Natural killer cell (primary cell): Measurements from ENCODE around the gene CD2BP2. TPM values are rescaled to one million over a fixed set of nuclear protein-coding genes. Genes with fewer than 3 reads are reported as not detected.
A peak's percentile ranks its signal among the peaks of the same experiment; 100 is the strongest.
"Not testable (repeated sequence)": the region's sequence is repeated elsewhere in the genome, so short reads cannot be mapped to it uniquely, and the experiment has no call there.

Source experiments
- ATAC-seq, 3 donors: fragments of 150-1000 bp in 2 of 3; fragments of 200-7000 bp in 1 of 3; cut with Tn5 transposase; 1 replicate in 1 of 3; 2 replicates in 2 of 3; pipeline ENCODE4 v1.10.0; 2021; ENCODE audit warnings: mild to moderate bottlenecking in 2 of 3, moderate library complexity in 2 of 3
- DNase-seq, 2 donors: peaks; one replicate each; pipeline versions ENCODE4 v3.0.0 to v3.0.0-alpha.2; 2013 to 2021; ENCODE audit warnings: mixed read lengths in 1 of 2
- H3K27ac ChIP-seq: one replicate; pipeline ENCODE4 v1.5.1; 2013; ENCODE audit warnings: mild to moderate bottlenecking, low read length
- H3K27me3 ChIP-seq: one replicate; pipeline ENCODE4 v1.6.1; 2013; ENCODE audit warnings: low read length; ENCODE audit not compliant: control insufficient read depth, insufficient read depth
- H3K36me3 ChIP-seq: one replicate; pipeline ENCODE4 v1.6.1; 2013; ENCODE audit warnings: low read length; ENCODE audit not compliant: control insufficient read depth, insufficient read depth
- H3K4me1 ChIP-seq: one replicate; pipeline ENCODE4 v1.6.1; 2013; ENCODE audit warnings: low read length; ENCODE audit not compliant: control insufficient read depth, insufficient read depth
- H3K4me3 ChIP-seq: one replicate; pipeline ENCODE4 v1.5.1; 2013; ENCODE audit warnings: low read length
- H3K9me3 ChIP-seq: one replicate; pipeline ENCODE4 v1.6.1; 2013; ENCODE audit warnings: low read length; ENCODE audit not compliant: control insufficient read depth, insufficient read depth
- H3K27ac Mint-ChIP-seq, 2 donors: one replicate each; pipeline ENCODE4 v1.8.0; 2022; ENCODE audit warnings: mild to moderate bottlenecking in 2 of 2, mixed read lengths in 2 of 2, moderate library complexity in 1 of 2
- H3K27me3 Mint-ChIP-seq, 2 donors: one replicate each; pipeline ENCODE4 v1.8.0; 2022; ENCODE audit warnings: low read depth in 2 of 2, mixed read lengths in 2 of 2
- H3K36me3 Mint-ChIP-seq: one replicate; pipeline ENCODE4 v1.8.0; 2022; ENCODE audit warnings: mixed read lengths
- H3K4me1 Mint-ChIP-seq, 2 donors: one replicate each; pipeline ENCODE4 v1.8.0; 2022; ENCODE audit warnings: mixed read lengths in 2 of 2
- H3K4me3 Mint-ChIP-seq: one replicate; pipeline ENCODE4 v1.8.0; 2022; ENCODE audit warnings: mild to moderate bottlenecking, moderate library complexity, mixed read lengths
- H3K9me3 Mint-ChIP-seq, 2 donors: one replicate each; pipeline ENCODE4 v1.8.0; 2022; ENCODE audit warnings: mixed read lengths in 2 of 2
- WGBS: methylation state at CpG from one replicate; pipeline ENCODE4 v1.1.7; 2013; ENCODE audit warnings: missing lambda C conversion rate; ENCODE audit not compliant: insufficient coverage; 5-methylcytosine and 5-hydroxymethylcytosine counted together
- intact Hi-C: fragments of 100-400 bp; cut with micrococcal nuclease; formaldehyde crosslinking; loops from one replicate; pipeline ENCODE4 v1.14.2; 2022
- total RNA-seq, 4 donors: library from RNA; stranded (reverse); fragments of 120-200 nt in 1 of 4; gene quantifications; one replicate each; pipeline versions ENCODE4 v1.2.3 to v1.2.4, GENCODE V29; 2013 to 2022
- TF ChIP-seq, protein P1 (sequence below): fragments of 200-600 bp; IDR thresholded peaks from one replicate; pipeline ENCODE4 v1.8.0; 2022; ENCODE audit warnings: antibody characterized with exemption

The CD2BP2 gene
- total RNA-seq, 3 donors from 2014 or later (not counting 1 experiment from before 2014, with no cell fraction given): 79.5 to 104 (median 87.7) TPM

DNA sequence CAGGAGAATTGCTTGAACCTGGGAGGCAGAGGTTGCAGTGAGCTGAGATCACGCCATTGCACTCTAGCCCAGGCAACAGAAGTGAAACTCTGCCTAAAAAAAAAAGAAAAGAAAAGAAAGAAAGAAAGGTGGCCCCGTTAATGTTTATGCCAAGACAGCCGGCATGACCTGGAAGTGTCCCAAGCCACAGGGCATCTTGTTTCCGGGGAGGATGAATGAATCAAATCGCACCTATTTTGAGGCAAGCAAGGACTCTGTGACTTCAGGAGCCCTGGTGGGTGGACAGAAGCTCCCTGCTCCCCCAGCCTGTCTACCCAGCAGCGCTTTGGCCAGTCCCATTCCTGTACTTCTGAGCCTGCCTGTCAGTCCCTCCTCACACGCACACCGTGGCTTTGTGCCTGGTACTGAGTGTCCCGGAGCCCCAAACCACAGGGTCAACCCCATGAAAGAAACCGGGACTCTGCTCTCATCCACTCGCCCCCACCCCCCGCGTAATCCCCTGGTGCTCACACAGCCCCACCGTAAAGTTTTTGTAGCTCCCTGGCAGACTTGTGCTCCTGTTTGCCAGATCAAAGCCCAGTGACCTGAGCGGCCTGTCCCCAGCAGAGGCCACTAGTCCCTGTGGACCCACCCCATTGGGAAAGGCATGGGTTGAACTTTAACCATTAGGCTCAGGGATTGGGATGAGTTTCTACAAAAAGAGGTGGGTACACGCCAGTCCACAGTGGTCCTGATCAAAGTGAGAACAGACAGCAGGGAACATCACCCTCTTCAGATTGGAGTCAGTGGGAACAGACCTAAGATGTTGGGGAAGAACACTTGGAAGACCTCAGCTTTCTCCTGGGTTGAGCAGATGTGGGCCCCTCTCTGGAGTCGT lies 19.3 kb downstream of the CD2BP2 start:
- Histone ChIP-seq H3K27me3 (no peaks in the 10 kb centered on the region), H3K4me3 (peak overlapping the region; percentile 45), H3K36me3 (no peaks in the 10 kb centered on the region), H3K9me3 (no peaks in the 10 kb centered on the region), H3K4me1 (peaks cover 17% of the 10 kb centered on the region), H3K27ac (peak overlapping the region; percentile 65)
- H3K36me3 Mint-ChIP-seq: no peaks in the 10 kb centered on the region
- H3K27ac Mint-ChIP-seq: peak overlapping the region; percentile 86 to 89
- 29% methylated on average over 17 of the region's 17 CpGs for WGBS
- no peaks in the 10 kb centered on the region for H3K27me3 Mint-ChIP-seq
- intact Hi-C loops: loop anchor here (1.0 to 2.0 kb wide), 2 partner anchors 14 to 43 kb away; no protein-coding TSS in a partner anchor
- no peaks in the 10 kb centered on the region for H3K9me3 Mint-ChIP-seq
- peak overlapping the region; percentile 92 for H3K4me3 Mint-ChIP-seq
- ATAC-seq: peak in 1 of 3 donors; percentile 10
- peaks cover 16% of the 10 kb centered on the region in 2 donors for H3K4me1 Mint-ChIP-seq
- TF ChIP-seq, protein P1, sequence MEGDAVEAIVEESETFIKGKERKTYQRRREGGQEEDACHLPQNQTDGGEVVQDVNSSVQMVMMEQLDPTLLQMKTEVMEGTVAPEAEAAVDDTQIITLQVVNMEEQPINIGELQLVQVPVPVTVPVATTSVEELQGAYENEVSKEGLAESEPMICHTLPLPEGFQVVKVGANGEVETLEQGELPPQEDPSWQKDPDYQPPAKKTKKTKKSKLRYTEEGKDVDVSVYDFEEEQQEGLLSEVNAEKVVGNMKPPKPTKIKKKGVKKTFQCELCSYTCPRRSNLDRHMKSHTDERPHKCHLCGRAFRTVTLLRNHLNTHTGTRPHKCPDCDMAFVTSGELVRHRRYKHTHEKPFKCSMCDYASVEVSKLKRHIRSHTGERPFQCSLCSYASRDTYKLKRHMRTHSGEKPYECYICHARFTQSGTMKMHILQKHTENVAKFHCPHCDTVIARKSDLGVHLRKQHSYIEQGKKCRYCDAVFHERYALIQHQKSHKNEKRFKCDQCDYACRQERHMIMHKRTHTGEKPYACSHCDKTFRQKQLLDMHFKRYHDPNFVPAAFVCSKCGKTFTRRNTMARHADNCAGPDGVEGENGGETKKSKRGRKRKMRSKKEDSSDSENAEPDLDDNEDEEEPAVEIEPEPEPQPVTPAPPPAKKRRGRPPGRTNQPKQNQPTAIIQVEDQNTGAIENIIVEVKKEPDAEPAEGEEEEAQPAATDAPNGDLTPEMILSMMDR: no peak
- DNase-seq: peak in 1 of 2 donors; percentile 67

DNA sequence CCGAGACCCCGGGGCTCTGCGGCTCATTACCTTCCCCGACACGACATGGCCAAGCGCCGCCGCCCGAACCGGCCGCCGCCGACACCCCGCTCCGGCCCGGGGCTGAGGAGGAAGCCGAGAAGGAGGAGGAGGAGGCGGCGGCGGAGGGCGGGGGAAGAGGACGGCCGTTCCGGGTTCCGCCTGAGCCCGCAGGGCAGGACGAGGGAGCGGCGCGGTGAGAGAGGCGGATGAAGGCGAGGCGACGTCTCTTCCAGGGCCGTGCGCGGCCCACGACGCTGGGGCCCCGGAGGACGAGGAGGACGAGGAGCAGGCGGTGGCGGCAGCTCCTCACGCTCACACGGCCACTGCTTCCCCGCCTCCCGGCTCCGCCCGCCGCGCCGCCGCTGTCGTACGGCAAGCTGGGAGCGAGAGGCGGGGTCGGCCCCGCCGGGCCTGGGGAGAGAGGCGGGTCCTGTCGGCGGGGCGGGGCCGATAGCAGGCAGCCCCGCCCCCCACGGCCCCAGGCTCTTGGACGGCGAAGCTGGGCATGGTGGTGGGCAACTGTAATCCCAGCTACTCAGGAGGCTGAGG lies 20.0 kb downstream of the CD2BP2 start:
- H3K27me3 Mint-ChIP-seq, H3K27me3 ChIP-seq, H3K9me3 ChIP-seq, H3K36me3 ChIP-seq, H3K36me3 Mint-ChIP-seq, H3K9me3 Mint-ChIP-seq: not testable (repeated sequence)
- Histone ChIP-seq H3K4me1 (peaks cover 17% of the 10 kb centered on the region), H3K27ac (peak overlapping the region; percentile 72), H3K4me3 (peak overlapping the region; percentile 54)
- H3K27ac Mint-ChIP-seq: peak overlapping the region; percentile 86 to 89
- H3K4me3 Mint-ChIP-seq: peak overlapping the region; percentile 92
- ATAC-seq: peak; percentile 76 to 88 (median 76)
- H3K4me1 Mint-ChIP-seq: peaks cover 16% of the 10 kb centered on the region in 2 donors
- intact Hi-C loops: loop anchor here (1.0 to 2.0 kb wide), 2 partner anchors 15 to 44 kb away; no protein-coding TSS in a partner anchor
- under 1% methylated on average over 70 of the region's 70 CpGs for WGBS
- DNase-seq: peak; percentile 78 to 84

DNA sequence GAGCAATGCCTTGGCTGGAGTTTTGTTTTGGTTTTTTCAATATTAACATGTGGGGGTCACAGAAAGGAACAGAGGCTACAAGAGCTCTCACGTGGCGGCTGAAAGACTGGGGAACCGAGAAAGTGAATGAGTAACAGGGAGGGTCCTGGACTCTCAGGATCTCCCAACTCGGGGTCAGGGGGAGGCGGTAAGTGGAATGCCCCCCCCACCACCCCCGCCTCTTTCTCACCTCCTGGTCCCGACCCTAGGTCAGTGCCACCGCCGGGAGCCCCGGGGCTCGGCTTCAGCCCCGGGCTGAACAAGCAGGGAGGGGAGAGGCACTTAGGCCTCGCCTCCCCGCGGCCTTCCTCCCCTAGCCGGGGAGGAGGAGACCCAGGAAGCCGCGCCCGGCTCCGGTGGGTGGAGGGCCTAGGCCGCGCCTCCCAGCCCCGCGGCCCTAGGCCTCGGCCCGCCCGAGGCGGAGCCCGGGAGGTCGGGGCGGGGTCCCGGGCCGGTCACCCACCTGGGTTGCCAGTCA lies 20.6 kb downstream of the CD2BP2 start:
- peak overlapping the region; percentile 86 to 89 for H3K27ac Mint-ChIP-seq
- not testable (repeated sequence) for H3K9me3 Mint-ChIP-seq, H3K27me3 Mint-ChIP-seq, H3K36me3 Mint-ChIP-seq, H3K36me3 ChIP-seq, H3K27me3 ChIP-seq, H3K9me3 ChIP-seq
- peak overlapping the region; percentile 54 for H3K4me3 ChIP-seq
- peaks cover 16% of the 10 kb centered on the region in 2 donors for H3K4me1 Mint-ChIP-seq
- peaks cover 17% of the 10 kb centered on the region for H3K4me1 ChIP-seq
- intact Hi-C loops: loop anchor here (2.0 kb wide), 1 partner anchor 44 kb away; no protein-coding TSS in a partner anchor
- WGBS: 0% methylated on average over 8 of the region's 33 CpGs
- H3K27ac ChIP-seq: peak overlapping the region; percentile 35
- H3K4me3 Mint-ChIP-seq: peak overlapping the region; percentile 96
- peak; percentile 79 to 89 for DNase-seq
- ATAC-seq: peak; percentile 83 to 96 (median 89)

DNA sequence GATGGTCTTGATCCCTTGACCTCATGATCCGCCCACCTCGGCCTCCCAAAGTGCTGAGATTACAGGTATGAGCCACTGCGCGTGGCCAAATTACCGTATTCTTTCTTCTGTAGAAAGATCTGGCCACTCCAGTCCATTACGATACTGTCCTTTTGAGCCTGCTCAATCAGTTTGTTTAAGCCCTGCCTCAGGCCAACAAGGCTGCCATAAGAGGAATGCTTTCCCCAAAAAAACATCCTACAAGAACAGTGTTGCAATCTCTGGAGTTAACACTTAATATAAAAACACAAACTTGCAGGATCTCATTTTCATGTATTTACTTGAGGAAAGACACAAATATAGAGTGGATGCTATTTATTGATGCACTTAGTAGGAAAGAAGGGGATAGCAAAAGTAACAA lies 30.9 kb downstream of the CD2BP2 start:
- 95% methylated on average over 6 of the region's 6 CpGs for WGBS
- H3K4me3 ChIP-seq, H3K9me3 ChIP-seq, H3K27me3 ChIP-seq, H3K36me3 Mint-ChIP-seq, ATAC-seq, H3K9me3 Mint-ChIP-seq, H3K4me1 ChIP-seq, intact Hi-C loops, H3K27ac ChIP-seq, H3K4me3 Mint-ChIP-seq, DNase-seq, H3K27me3 Mint-ChIP-seq, H3K36me3 ChIP-seq: not testable (repeated sequence)
- H3K27ac Mint-ChIP-seq: peak overlapping the region; percentile 67 to 78
- H3K4me1 Mint-ChIP-seq: peaks cover 19 to 20% of the 10 kb centered on the region in 2 donors

DNA sequence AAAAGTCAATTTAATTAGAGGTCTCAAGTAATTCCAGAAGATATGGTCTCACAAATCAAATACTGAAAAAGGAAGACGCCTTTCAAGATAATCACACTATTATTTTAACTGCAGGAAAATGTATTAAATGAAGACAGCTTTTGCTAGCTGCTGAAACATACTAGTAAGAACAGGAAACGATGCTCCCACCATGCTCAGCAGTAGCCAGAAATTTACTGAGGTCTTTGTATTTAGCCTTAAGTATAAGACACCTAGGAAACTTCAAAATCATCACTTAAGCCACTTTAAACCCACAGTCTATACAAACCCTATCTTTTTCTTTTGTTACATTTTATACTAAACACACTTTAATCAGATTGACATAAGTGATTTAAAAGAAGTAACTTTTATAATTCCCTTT lies 36.5 kb downstream of the CD2BP2 start:
- H3K9me3 Mint-ChIP-seq, H3K27me3 ChIP-seq, H3K27ac ChIP-seq, intact Hi-C loops, DNase-seq, H3K4me3 Mint-ChIP-seq, H3K9me3 ChIP-seq, H3K36me3 Mint-ChIP-seq, H3K4me1 ChIP-seq, H3K36me3 ChIP-seq, H3K4me3 ChIP-seq, H3K27me3 Mint-ChIP-seq: not testable (repeated sequence)
- H3K27ac Mint-ChIP-seq: peak overlapping the region in 1 of 2 donors; percentile 31
- WGBS: no CpG with 5 or more reads among the region's 2 CpGs
- ATAC-seq: peak in 2 of 3 donors; percentile 36 to 55
- peaks cover 17 to 26% of the 10 kb centered on the region in 2 donors for H3K4me1 Mint-ChIP-seq

DNA sequence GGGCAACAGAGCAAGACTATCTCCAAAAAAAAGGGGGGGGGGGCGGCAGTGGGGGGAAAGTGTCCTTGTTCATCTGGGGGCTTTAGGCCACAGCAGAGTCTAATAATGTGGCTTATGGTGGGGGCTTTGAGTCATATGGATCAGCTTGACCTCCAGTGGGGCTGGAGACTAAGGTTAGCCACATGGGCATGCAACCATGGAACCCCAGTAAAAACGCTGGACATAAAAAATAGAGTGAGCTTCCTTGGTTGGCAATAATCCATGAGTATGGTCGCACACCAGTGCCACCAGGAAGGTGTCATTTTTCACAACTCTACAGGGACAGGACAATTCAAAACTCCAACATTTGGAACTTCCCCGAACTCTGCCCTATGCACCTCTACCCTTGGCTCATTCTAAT lies 44.2 kb downstream of the CD2BP2 start:
- not testable (repeated sequence) for H3K9me3 ChIP-seq, H3K4me3 Mint-ChIP-seq
- WGBS: 80% methylated on average over 1 of the region's 4 CpGs

DNA sequence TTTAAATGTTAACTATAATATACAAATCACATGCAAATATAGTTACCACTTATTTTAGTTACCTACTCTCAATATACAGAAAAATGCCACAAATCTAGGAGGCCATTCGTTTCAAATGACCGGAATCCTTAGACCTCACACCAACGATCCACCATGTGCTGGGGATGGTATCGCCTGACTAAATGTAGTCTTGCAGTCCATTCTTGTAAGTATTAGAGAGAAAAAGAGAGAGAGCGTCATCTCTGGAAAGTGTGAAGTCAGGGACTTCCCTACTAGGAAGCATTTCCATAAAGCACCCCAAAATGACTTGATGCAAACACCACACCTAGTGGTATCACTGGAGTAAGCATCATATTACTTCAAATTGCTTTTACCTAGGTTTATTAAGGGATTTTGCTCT lies 45.9 kb downstream of the CD2BP2 start:
- H3K4me3 Mint-ChIP-seq, H3K4me3 ChIP-seq, H3K27me3 ChIP-seq, H3K36me3 Mint-ChIP-seq, H3K36me3 ChIP-seq, H3K27me3 Mint-ChIP-seq, ATAC-seq, intact Hi-C loops, H3K4me1 ChIP-seq, H3K27ac ChIP-seq, H3K9me3 Mint-ChIP-seq, H3K9me3 ChIP-seq: not testable (repeated sequence)
- 84% methylated on average over 2 of the region's 5 CpGs for WGBS
- Mint-ChIP-seq H3K27ac (peak overlapping the region; percentile 20 to 64), H3K4me1 (peaks cover 24 to 28% of the 10 kb centered on the region in 2 donors)
- DNase-seq: peak in 1 of 2 donors; percentile 8

More for the DNA sequence above, 44.2 kb downstream of the CD2BP2 start:
- intact Hi-C loops, H3K9me3 Mint-ChIP-seq, H3K27ac Mint-ChIP-seq, H3K27me3 ChIP-seq, ATAC-seq, H3K4me1 ChIP-seq, DNase-seq, H3K36me3 ChIP-seq, H3K27me3 Mint-ChIP-seq, H3K36me3 Mint-ChIP-seq, H3K4me3 ChIP-seq, H3K27ac ChIP-seq: not testable (repeated sequence)
- H3K4me1 Mint-ChIP-seq: peaks cover 38 to 42% of the 10 kb centered on the region in 2 donors
